ENCODE results near the gene ATP6V0E1. TPM values are rescaled to one million over a fixed set of nuclear protein-coding genes. Genes with fewer than 3 reads are reported as not detected.

Gene ATP6V0E1
- total and polyA plus RNA-seq, 2 of the 8 experiments (the other 6 are each of a cell fraction or from before 2014, with no cell fraction given), result 108 to 134 TPM

GRCh38 chr5:173028811-173029327 lies 45.3 kb downstream of the ATP6V0E1 start (continued):
- TF ChIP-seq RNF2 (IDR thresholded peaks at IDR 0.05; ENCODE audit: borderline replicate concordance, low read depth, low read length, missing control alignments, poor library complexity, severe bottlenecking) (no peak), NANOG (IDR thresholded peaks at IDR 0.05; ENCODE audit: insufficient read depth, low read depth, low read length, poor library complexity, severe bottlenecking) (no peak), FOSL1 (IDR thresholded peaks at IDR 0.05; ENCODE audit: insufficient read depth, low read depth, low read length) (no peak), HDAC6 (IDR thresholded peaks at IDR 0.05; ENCODE audit: low read depth, low read length) (no peak), GTF2F1 (IDR thresholded peaks at IDR 0.05; ENCODE audit: borderline replicate concordance, low read depth, low read length) (no peak), GABPA (IDR thresholded peaks at IDR 0.05; ENCODE audit: borderline replicate concordance, insufficient read depth, low read length) (no peak), CTCF (IDR thresholded peaks at IDR 0.05; ENCODE audit: control extremely low read depth in 1 of 3, insufficient read depth in 1 of 3, low read depth in 1 of 3, low read length in 3 of 3) (no peak)
